Hepatocyte (in vitro differentiated cells): ENCODE measurements around the gene VMP1. TPM values are rescaled to one million over a fixed set of nuclear protein-coding genes. Genes with fewer than 3 reads are reported as not detected.

ENCODE experiments used
- DNase-seq: peaks from one replicate; pipeline ENCODE4 v3.0.0-alpha.2; 2016; ENCODE audit warnings: low spot score
- H2AFZ ChIP-seq: fragments of 200-600 bp; sonication (generic); 2 replicates; pipeline ENCODE4 v1.6.0; 2016; ENCODE audit warnings: antibody characterized with exemption, mild to moderate bottlenecking
- H3K27ac ChIP-seq: fragments of 200-600 bp; sonication (generic); 2 replicates; pipeline ENCODE4 v1.5.1; 2016; ENCODE audit warnings: mild to moderate bottlenecking
- H3K27me3 ChIP-seq: fragments of 200-600 bp; sonication (generic); 2 replicates; pipeline ENCODE4 v1.6.1; 2016
- H3K36me3 ChIP-seq: fragments of 200-600 bp; sonication (generic); replicated peaks from 2 replicates; pipeline ENCODE4 v1.5.1; 2016; ENCODE audit warnings: low read depth; ENCODE audit not compliant: insufficient read depth
- H3K4me1 ChIP-seq: fragments of 200-600 bp; sonication (generic); 2 replicates; pipeline ENCODE4 v1.5.1; 2016; ENCODE audit warnings: mild to moderate bottlenecking, moderate library complexity; ENCODE audit not compliant: insufficient read depth
- H3K4me2 ChIP-seq: fragments of 200-600 bp; sonication (generic); 2 replicates; pipeline ENCODE4 v1.6.0; 2016
- H3K4me3 ChIP-seq: fragments of 200-600 bp; sonication (generic); 2 replicates; pipeline ENCODE4 v1.5.1; 2016; ENCODE audit warnings: mild to moderate bottlenecking
- H3K79me2 ChIP-seq: fragments of 200-600 bp; sonication (generic); 2 replicates; pipeline ENCODE4 v1.6.0; 2017; ENCODE audit warnings: mild to moderate bottlenecking
- H3K9me2 ChIP-seq: fragments of 200-600 bp; sonication (generic); replicated peaks from 2 replicates; pipeline ENCODE4 v1.6.0; 2017; ENCODE audit warnings: mild to moderate bottlenecking; ENCODE audit not compliant: insufficient read depth
- H3K9me3 ChIP-seq: fragments of 200-600 bp; sonication (generic); 2 replicates; pipeline ENCODE4 v1.5.1; 2016; ENCODE audit warnings: low read depth, mild to moderate bottlenecking
- H4K20me1 ChIP-seq: fragments of 200-600 bp; sonication (generic); 2 replicates; pipeline ENCODE4 v1.6.0; 2016; ENCODE audit warnings: mild to moderate bottlenecking; ENCODE audit not compliant: insufficient read depth, poor library complexity, severe bottlenecking
- EZH2 ChIP-seq: fragments of 200-600 bp; sonication (generic); IDR thresholded peaks from 2 replicates; pipeline ENCODE4 v1.6.1; 2016; ENCODE audit warnings: antibody characterized with exemption, mild to moderate bottlenecking, borderline replicate concordance
- EZH2phosphoT487 ChIP-seq: fragments of 200-600 bp; sonication (generic); IDR thresholded peaks from one replicate; pipeline ENCODE4 v1.6.1; 2018; ENCODE audit warnings: antibody characterized with exemption, mild to moderate bottlenecking, low read depth, moderate library complexity; ENCODE audit not compliant: unreplicated experiment, severe bottlenecking
- WGBS: methylation state at CpG from one replicate; pipeline ENCODE4 v1.1.6; 2016; ENCODE audit warnings: low lambda C conversion rate; ENCODE audit errors: missing lambda C conversion rate; 5-methylcytosine and 5-hydroxymethylcytosine counted together
- polyA plus RNA-seq: library from polyadenylated mRNA; unstranded; fragments of >200 nt; fragmentation: Nextera tagmentation; extraction: Ambion mirVana; gene quantifications from 2 replicates; pipeline ENCODE4 v1.2.1, GENCODE V29; 2016
- total RNA-seq: library from RNA; depleted of rRNA; stranded (reverse); fragments of >200 nt; gene quantifications from 2 replicates; pipeline ENCODE4 v1.2.3, GENCODE V29; 2014
- TF ChIP-seq, protein P1 (sequence below): fragments of 200-600 bp; sonication (generic); IDR thresholded peaks from 2 replicates; pipeline ENCODE4 v1.5.1; 2016; ENCODE audit warnings: antibody characterized with exemption, mild to moderate bottlenecking; ENCODE audit not compliant: poor library complexity

VMP1 gene
- total and polyA plus RNA-seq, 2 experiments from 2014 or later: 139 to 479 TPM

DNA sequence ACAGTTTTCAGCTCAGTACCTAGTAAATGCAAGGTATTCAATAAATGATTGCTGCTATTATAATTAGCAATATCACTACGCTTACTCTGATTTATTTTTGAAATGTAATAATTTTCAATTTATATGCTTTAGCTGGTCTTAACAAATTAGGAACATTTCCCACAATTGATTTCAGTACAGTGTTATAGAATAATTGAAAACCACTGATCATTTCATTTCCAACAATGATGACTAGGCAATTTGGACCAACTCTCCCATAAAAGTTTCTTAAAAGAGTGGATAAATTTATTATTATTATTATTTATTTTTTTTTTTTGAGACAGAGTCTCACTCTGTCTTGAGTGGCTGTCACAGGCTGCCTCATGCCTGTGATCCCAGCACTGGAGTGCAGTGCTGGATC lies 41.1 kb downstream of the VMP1 start:
- H3K9me2 ChIP-seq: no peaks in the 10 kb centered on the region
- TF ChIP-seq, protein P1, sequence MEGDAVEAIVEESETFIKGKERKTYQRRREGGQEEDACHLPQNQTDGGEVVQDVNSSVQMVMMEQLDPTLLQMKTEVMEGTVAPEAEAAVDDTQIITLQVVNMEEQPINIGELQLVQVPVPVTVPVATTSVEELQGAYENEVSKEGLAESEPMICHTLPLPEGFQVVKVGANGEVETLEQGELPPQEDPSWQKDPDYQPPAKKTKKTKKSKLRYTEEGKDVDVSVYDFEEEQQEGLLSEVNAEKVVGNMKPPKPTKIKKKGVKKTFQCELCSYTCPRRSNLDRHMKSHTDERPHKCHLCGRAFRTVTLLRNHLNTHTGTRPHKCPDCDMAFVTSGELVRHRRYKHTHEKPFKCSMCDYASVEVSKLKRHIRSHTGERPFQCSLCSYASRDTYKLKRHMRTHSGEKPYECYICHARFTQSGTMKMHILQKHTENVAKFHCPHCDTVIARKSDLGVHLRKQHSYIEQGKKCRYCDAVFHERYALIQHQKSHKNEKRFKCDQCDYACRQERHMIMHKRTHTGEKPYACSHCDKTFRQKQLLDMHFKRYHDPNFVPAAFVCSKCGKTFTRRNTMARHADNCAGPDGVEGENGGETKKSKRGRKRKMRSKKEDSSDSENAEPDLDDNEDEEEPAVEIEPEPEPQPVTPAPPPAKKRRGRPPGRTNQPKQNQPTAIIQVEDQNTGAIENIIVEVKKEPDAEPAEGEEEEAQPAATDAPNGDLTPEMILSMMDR: no peak
- TF ChIP-seq EZH2: no peak
- H2AFZ ChIP-seq: no peak overlapping the region

DNA sequence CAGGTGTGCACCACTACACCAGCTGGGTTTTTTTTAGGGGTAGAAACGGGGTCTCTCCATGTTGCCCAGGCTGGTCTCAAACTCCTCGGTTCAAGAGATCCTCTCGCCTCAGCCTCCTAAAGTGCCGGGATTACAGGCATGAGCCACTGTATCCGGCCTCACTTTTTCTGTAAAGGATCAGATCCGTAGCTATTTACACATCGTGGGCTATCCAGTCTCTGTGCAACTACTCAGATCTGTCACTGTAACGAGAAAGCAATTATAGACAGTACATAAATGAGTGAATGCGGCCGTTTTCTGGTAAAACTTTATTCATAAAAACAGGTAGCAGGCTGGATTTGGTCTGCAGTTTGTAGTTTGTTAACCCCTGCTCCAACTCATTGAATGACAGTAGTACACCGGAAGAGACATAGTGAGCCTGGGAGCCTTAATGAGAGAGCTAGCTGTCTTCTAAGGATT lies 44.5 kb downstream of the VMP1 start:
- H3K4me1 ChIP-seq: peaks cover 32% of the 10 kb centered on the region
- no peak overlapping the region for H3K27ac ChIP-seq
- H3K9me2 ChIP-seq: no peaks in the 10 kb centered on the region
- H2AFZ ChIP-seq: no peak overlapping the region
- DNase-seq: no peak
- 88% methylated on average over 11 of the region's 11 CpGs for WGBS
- TF ChIP-seq EZH2 (no peak), EZH2phosphoT487 (no peak)
- TF ChIP-seq, protein P1: no peak
- no peak overlapping the region for H3K4me3 ChIP-seq
- H3K9me3 ChIP-seq: no peaks in the 10 kb centered on the region
- no peak overlapping the region for H3K4me2 ChIP-seq
- H3K36me3 ChIP-seq: no peaks in the 10 kb centered on the region
- no peaks in the 10 kb centered on the region for H4K20me1 ChIP-seq
- H3K79me2 ChIP-seq: no peaks in the 10 kb centered on the region
- no peaks in the 10 kb centered on the region for H3K27me3 ChIP-seq

More for the DNA sequence above, 41.1 kb downstream of the VMP1 start:
- Histone ChIP-seq H3K79me2 (no peaks in the 10 kb centered on the region), H3K27me3 (no peaks in the 10 kb centered on the region), H4K20me1 (no peaks in the 10 kb centered on the region), H3K4me1 (no peaks in the 10 kb centered on the region), H3K36me3 (no peaks in the 10 kb centered on the region), H3K27ac (no peak overlapping the region), H3K4me3 (no peak overlapping the region), H3K4me2 (no peak overlapping the region), H3K9me3 (no peaks in the 10 kb centered on the region)
- 98% methylated on average over 1 of the region's 1 CpG for WGBS
- DNase-seq: no peak

DNA sequence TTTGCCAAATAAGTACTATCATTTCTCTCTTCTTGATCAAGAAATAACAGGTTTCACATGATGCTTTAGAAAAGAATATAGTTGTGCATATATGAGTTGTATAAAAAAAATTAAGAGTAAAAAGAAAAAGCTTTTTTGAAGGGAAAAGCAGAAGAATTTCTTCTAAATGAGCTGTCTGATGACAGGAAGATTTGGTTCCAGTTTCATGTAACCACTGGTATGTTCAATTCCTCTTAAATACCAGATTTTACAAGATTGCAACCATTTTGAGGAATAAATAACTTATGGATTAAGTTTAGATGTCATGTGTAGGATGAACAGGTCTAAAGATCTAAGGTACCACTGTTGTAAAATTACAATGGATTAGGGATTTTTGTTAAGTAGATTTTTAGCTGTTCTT lies 45.0 kb downstream of the VMP1 start:
- peaks cover 32% of the 10 kb centered on the region for H3K4me1 ChIP-seq
- H3K27ac ChIP-seq: no peak overlapping the region
- H3K4me3 ChIP-seq: no peak overlapping the region
- H3K27me3 ChIP-seq: no peaks in the 10 kb centered on the region
- H3K79me2 ChIP-seq: no peaks in the 10 kb centered on the region
- H3K4me2 ChIP-seq: no peak overlapping the region
- no peaks in the 10 kb centered on the region for H3K9me2 ChIP-seq
- no peak overlapping the region for H2AFZ ChIP-seq
- H3K36me3 ChIP-seq: no peaks in the 10 kb centered on the region
- no peaks in the 10 kb centered on the region for H4K20me1 ChIP-seq
- no peak for TF ChIP-seq EZH2phosphoT487
- TF ChIP-seq EZH2: no peak
- TF ChIP-seq, protein P1: no peak
- no peak for DNase-seq
- H3K9me3 ChIP-seq: no peaks in the 10 kb centered on the region

DNA sequence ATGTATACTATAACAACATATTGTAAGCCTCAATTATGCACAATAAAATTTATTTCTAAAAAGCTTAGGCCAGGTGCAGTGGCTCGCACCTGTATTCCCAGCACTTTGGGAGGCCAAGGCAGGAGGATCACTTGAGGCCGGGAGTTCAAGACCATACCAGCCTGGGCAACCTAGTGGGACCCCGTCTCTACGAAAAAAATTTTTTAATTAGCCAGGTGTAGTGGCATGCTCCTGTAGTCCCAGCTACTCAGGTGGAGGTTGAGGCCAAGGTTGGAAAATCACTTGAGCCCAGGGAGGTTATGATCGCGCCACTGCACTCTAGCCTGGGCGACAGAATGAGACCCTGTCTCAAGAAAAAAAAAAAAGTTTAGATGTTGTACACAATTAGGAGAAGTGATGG lies 45.5 kb downstream of the VMP1 start:
- Histone ChIP-seq H3K79me2 (no peaks in the 10 kb centered on the region), H2AFZ (no peak overlapping the region), H3K4me1 (peaks cover 32% of the 10 kb centered on the region), H3K9me2 (no peaks in the 10 kb centered on the region), H3K4me3 (no peak overlapping the region), H3K4me2 (no peak overlapping the region), H3K36me3 (no peaks in the 10 kb centered on the region), H3K27ac (no peak overlapping the region), H3K9me3 (no peaks in the 10 kb centered on the region), H4K20me1 (no peaks in the 10 kb centered on the region), H3K27me3 (no peaks in the 10 kb centered on the region)
- 88% methylated on average over 7 of the region's 7 CpGs for WGBS
- no peak for DNase-seq
- TF ChIP-seq, protein P1: no peak
- TF ChIP-seq EZH2 (no peak), EZH2phosphoT487 (no peak)
